Stimulated activated CD8-positive, alpha-beta memory T cell treated with anti-CD3 and anti-CD28 coated beads, Interleukin-2, amount 100 ng/mL, for 1 hour (primary cell): ENCODE results near the gene PPP1R17.

Experiments
- DNase-seq, 2 donors: peaks; one replicate each; pipeline ENCODE4 v3.0.0-alpha.2; 2020; ENCODE audit warnings: low read depth in 2 of 2

PPP1R17 gene

GRCh38 chr7:31687024-31687748 is at the start of gene PPP1R17:
PPP1R17 (plus strand) TSS chr7:31687215; CDS start chr7:31692442, 5,227 bp downstream.
- DNase-seq: no peak

DNA sequence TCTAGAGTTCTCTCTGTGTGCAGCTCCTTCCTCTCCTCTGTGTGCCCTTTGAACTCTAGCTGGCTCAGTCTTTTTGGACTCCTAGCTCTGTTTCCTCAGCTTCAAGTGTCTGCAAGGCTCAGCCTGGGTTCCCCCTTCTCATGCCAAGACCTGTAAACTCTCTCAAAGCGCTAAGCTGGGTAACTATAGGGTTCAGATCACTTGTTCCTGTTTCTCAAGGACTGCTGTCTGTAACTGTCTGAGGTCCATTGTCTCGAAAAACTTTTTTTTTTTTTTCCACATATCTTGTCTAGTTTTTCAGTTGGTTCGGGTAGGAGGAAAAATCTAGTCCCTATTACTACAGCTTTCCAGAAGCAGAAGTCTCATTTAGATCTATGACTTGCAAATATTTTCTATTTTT is 46.6 kb upstream of the PPP1R17 start:
- DNase-seq: no peak

- no peak for DNase-seq
Observed at GRCh38 chr7:31642681-31643115, 44.3 kb upstream of the PPP1R17 start.

DNA sequence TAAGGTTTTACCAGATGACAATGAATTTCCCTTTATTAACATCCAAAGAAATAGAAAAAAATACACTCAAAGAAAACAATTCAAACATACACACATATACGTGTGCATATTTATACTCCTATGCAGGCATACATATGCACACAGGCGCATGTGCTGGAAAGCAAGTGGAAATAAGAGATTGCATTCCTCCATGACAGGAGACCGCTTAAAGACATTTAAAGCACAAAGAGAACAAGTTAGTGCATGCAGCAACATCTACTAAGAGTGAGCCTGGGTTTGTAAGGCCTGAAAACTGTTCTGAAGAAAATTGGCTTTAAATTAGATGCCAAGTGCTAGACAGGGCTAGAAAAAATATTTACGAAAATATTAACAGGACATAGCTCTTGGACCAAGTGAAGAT is 40.1 kb upstream of the PPP1R17 start:
- DNase-seq: no peak

DNA sequence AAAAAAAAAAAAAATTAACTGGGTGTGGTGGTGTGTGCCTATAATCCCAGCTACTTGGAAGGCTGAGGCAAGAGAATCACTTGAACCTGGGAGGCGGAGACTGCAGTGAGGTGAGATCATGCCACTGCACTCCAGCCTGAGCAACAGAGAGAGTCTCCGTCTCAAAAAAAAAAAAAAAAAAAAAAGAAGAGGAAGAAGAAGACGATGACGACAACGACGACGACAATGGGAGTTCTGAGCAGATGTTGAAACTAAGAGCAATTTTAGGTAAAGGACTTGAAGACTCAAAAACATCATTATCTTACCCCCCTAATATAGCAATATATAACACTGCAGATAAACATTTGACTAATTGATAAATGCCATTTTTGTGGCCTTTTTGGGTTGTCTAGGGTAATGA is 39.5 kb upstream of the PPP1R17 start:
- no peak for DNase-seq

DNA sequence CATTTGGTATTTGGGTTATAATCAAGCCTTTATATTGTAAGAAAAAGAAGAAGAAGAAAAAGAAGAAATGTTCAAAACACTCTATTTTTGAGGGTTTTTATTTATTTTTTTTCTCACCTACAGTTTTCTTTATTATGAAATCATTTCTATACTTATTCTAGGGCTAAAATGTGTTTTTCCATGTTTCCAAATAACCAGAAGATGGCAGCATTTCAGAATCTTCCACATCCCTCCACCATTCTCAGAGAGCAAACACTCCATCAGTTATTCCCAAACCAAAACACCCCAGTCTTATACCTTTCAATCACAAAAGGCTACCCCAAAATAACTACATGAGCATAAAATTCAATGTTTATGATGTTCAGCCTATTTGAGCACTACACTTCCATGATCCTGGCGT is 38.7 kb upstream of the PPP1R17 start:
- DNase-seq: no peak

DNA sequence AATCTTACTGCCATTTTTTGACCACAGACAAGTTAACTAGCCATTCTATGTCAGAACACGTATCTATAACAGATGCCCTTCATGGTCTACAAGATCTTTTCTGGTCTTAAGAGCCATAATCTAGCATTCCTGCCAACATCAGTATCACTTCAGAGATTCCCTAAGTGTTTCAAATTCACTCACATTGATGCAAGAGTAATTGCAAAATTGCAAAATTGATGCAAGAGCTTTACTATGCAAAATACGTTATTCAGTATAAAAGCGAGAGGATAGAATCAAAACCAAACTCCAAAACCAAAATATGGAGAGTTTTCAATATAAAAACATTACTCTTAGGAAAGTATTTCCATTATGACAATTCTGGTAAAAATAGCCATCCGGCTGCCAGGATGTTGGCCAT is 38.1 kb upstream of the PPP1R17 start:
- DNase-seq: no peak

GRCh38 chr7:31651234-31652062 is 35.6 kb upstream of the PPP1R17 start:
- DNase-seq: no peak

GRCh38 chr7:31652063-31652326 is 35.0 kb upstream of the PPP1R17 start:
- no peak for DNase-seq

DNA sequence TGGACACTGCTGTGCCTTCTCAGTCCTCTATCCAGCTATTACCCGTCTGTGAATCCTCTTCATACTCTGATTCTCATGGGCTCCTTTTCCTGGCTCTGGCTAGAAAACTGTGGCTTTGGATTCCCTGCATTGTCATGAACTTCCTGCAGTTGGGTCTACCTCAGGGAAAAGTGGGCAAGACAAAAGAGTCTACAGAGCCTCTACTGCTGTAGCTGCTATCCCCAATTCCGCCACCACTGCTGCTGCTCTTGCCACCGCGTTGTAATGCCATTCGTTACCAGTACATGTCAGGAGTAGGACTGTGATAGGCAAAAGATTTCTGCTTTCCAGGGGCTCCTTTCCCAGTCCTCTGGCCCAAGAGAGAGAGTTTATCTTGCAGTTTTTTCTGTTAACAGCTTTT is 23.9 kb upstream of the PPP1R17 start:
- DNase-seq: no peak

GRCh38 chr7:31664890-31665289 is 22.1 kb upstream of the PPP1R17 start:
- no peak for DNase-seq

DNA sequence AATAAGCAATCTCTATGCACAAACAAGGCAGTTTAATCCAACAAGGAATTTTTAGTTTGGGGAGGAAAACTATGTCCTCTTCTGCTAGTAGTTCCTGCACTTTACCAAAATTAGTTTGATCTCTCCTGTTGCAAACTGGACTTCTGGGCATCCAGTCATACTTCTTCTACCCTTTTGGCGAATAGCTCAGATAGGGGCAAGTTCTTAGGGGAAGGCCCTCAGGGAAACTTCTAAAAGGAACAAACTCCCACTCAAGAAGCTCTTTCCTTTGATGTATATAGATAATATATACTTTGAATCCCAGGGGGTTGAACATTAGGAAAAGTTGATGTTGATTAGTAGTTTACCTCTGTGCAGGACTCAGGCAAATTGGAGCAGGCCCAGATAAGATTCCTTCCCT is 21.5 kb upstream of the PPP1R17 start:
- DNase-seq: no peak

GRCh38 chr7:31669461-31669860 is 17.6 kb upstream of the PPP1R17 start:
- DNase-seq: no peak

GRCh38 chr7:31679574-31680305 is 7.3 kb upstream of the PPP1R17 start:
- no peak for DNase-seq

DNA sequence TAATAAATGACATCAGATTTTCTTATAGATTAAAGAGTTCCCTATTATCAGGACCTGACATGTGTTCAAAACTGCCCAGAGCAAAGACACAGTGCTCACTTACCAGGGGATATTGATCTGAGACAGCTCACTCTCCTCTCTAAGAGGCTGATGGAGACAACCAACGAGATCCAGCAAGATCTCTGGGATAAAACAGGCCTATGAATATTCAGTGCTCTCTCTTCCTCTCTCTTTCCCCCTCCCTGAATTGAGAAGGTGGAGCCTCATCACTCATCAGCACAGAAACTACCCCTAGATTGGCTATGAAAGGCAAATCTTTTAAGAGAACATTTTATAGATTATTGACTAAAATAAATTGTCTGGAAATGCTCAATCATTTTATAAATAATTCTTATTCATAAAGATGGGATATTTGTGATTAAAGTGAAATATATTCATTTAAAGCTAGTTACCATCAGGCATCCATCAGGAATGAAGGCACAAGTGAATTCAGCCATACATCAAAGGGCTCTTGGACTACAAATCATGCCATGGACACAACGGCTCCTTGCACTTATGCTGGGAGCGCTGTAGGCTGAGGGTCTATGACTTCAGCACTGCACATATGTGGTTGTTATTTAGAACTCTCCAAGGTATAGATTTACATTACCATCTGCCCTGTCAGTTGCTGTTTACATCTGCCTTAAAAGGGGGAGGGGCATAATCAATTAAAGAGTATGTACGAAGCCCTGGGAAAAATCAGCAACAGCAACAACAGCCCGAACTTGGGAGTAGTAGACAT is 3.4 kb upstream of the PPP1R17 start:
- DNase-seq: no peak

DNA sequence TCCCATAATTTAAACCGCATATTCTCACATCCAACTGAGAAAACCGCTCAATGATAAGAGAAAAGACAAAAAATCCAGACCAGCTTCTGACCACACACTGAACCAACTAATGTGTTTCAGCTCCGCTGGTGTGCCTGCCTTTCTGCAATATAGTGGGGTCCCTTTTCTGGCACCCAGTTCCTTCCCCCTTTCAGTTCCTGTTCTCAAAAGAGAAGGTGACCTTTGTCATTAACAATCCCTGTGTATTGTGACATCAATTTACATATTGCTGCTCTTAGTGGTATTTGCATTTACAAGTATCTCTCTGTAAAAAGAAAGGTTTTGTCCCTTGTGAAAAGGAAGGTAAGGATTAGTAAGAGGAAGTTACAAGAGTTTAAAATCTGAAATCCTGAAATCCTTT is 1.4 kb downstream of the PPP1R17 start:
- no peak for DNase-seq

GRCh38 chr7:31688996-31689395 is 2.0 kb downstream of the PPP1R17 start:
- no peak for DNase-seq

DNA sequence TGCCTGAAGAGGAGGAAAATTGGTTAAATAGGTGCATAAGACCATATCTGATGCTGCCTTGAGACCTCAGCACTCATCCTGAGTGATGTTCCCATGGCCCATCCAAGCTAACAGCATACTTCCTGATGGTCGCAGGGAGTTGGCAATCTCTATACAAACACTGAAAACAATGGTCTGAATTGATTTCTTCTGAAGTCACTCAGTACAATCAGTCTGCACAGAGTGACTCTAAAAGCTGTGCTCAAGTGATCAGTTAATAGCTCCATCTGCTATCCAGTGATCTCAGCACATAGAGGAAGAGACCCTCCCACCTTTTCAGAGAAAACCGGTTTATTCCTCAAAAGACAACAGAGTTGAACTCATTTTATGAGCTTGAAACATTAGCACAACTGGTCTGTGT is 3.9 kb downstream of the PPP1R17 start:
- no peak for DNase-seq

- DNase-seq: no peak
Observed at GRCh38 chr7:31692451-31692850, 5.4 kb downstream of the PPP1R17 start.

- DNase-seq: no peak
Observed at GRCh38 chr7:31692871-31693270, 5.9 kb downstream of the PPP1R17 start.

DNA sequence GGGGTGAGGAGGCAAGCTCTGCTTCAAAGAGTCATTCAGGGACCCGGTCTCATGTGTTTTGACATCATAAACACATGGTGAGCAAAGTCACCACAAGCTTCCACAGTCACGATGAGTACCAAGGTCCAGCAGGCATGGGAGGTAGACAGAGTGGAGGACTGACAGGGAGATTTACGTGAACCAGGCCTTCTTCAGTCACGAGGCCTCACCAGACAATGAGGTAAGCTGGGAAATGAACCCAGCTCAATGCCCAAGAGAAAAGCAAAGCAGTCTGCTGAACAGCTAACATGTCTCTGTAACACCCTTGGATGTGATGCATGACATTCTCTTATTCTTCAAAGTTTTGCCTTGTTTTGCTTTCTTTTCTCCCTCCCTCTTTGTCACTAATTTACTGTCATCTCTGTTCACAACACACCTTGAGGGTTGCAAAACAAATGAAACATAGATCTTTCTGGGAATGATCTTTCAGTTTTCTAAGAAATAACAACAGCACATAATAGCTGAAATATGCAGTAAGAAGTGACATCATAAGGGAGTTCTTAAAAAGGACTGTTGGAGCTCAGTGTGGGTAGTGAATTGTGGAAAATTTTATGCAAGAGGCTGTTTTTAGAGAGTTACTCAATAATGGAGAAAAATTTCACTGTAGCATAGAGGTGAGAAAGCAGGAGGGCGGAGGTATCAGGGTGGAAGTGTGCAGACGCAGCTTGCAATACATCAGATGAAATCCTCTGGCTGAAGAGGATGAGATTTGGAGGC is 9.0 kb downstream of the PPP1R17 start:
- no peak for DNase-seq
